K562 (cell line): Measurements from ENCODE around the gene NT5C. TPM values are rescaled to one million over a fixed set of nuclear protein-coding genes. Genes with fewer than 3 reads are reported as not detected.

ENCODE experiments used
- ATAC-seq: fragments of 200-7000 bp; cut with Tn5 transposase; 3 replicates; pipeline ENCODE4 v1.9.1; 2020; ENCODE audit warnings: moderate library complexity
- BruUV-seq: library from RNA; stranded (reverse); fragments of 400-500 nt; replicated peaks from 2 replicates; lab custom pipeline; 2021; lab: Mats Ljungman, UMichigan
- CTCF ChIA-PET: fragments of 300-600 bp; formaldehyde crosslinking; extraction: SDS; loops from one replicate; lab custom pipeline; 2021; ENCODE audit warnings: low intra/inter-chr PET ratio; lab: Yijun Ruan, JAX
- POLR2A ChIA-PET: fragments of 300-600, 350-650 bp; sonication (Branson Sonifier 250); formaldehyde crosslinking; extraction: SDS; loops from one replicate; lab custom pipeline; 2021; ENCODE audit warnings: antibody characterized with exemption, inconsistent platforms; lab: Yijun Ruan, JAX
- DNase-seq, 4 experiments: peaks; one replicate each; pipeline versions ENCODE4 v3.0.0 to v3.0.0-alpha.2; 2011 to 2018; ENCODE audit warnings: low spot score in 3 of 4, mixed read lengths in 3 of 4; ENCODE audit errors: extremely low read depth in 1 of 4
- FAIRE-seq: peaks from 2 replicates; lab custom pipeline; 2011; peaks lifted over from hg19 to GRCh38; lab: Jason Lieb, UNC
- H2AFZ ChIP-seq: 2 replicates; pipeline ENCODE4 v1.6.0; 2011; ENCODE audit warnings: low read depth, low read length, control low read depth, inconsistent platforms
- H3K27ac ChIP-seq: fragments of 200-600 bp; 3 replicates; pipeline ENCODE4 v1.8.0; 2011; ENCODE audit warnings: low read depth, mild to moderate bottlenecking, control low read depth, inconsistent platforms, low read length, moderate library complexity, mixed read lengths; ENCODE audit errors: extremely low read depth
- H3K27me3 ChIP-seq, 2 experiments: fragments of 300-600 bp in 1 of 2; 2 replicates in 1 of 2; 3 replicates in 1 of 2; pipeline versions ENCODE4 v1.6.0 to v1.8.0; 2011; ENCODE audit warnings: inconsistent platforms in 2 of 2, low read length in 2 of 2, mild to moderate bottlenecking in 1 of 2, mixed read lengths in 1 of 2, moderate library complexity in 1 of 2; ENCODE audit not compliant: control insufficient read depth in 2 of 2, insufficient read depth in 2 of 2
- H3K36me3 ChIP-seq: fragments of 300-600 bp; 3 replicates; pipeline ENCODE4 v1.8.0; 2011; ENCODE audit warnings: mild to moderate bottlenecking, low read length, inconsistent platforms; ENCODE audit not compliant: control insufficient read depth, insufficient read depth
- H3K4me1 ChIP-seq, 2 experiments: fragments of 200-600 bp in 1 of 2; replicated peaks in 1 of 2; 2 replicates in 1 of 2; 3 replicates in 1 of 2; pipeline versions ENCODE4 v1.5.1 to v1.8.0; 2011; ENCODE audit warnings: inconsistent platforms in 2 of 2, low read length in 2 of 2, mild to moderate bottlenecking in 1 of 2, mixed read lengths in 1 of 2, moderate library complexity in 1 of 2; ENCODE audit not compliant: control insufficient read depth in 2 of 2, insufficient read depth in 2 of 2
- H3K4me2 ChIP-seq: 2 replicates; pipeline ENCODE4 v1.6.1; 2011; ENCODE audit warnings: low read length, control low read depth, inconsistent platforms, mixed read lengths; ENCODE audit not compliant: insufficient read depth
- H3K4me3 ChIP-seq: fragments of 200-600 bp; sonication (generic), shearing (Covaris generic); 2 replicates; pipeline ENCODE4 v1.5.1; 2016; ENCODE audit warnings: control low read depth, inconsistent platforms
- H3K79me2 ChIP-seq: fragments of 200-600 bp; 3 replicates; pipeline ENCODE4 v1.8.0; 2011; ENCODE audit warnings: low read length, inconsistent platforms; ENCODE audit not compliant: control insufficient read depth, insufficient read depth
- H3K9ac ChIP-seq, 2 experiments: 2 replicates each; pipeline versions ENCODE4 v1.6.0 to v1.6.1; 2011; ENCODE audit warnings: low read depth in 2 of 2, low read length in 2 of 2, control low read depth in 1 of 2, inconsistent platforms in 1 of 2, mild to moderate bottlenecking in 1 of 2, mixed read lengths in 1 of 2; ENCODE audit not compliant: insufficient read depth in 1 of 2
- H3K9me1 ChIP-seq: one replicate; pipeline ENCODE4 v1.6.0; 2011; ENCODE audit warnings: inconsistent platforms, mild to moderate bottlenecking, low read length, moderate library complexity; ENCODE audit not compliant: control insufficient read depth, insufficient read depth
- H3K9me3 ChIP-seq: replicated peaks from 2 replicates; pipeline ENCODE4 v1.5.1; 2011; ENCODE audit warnings: low read depth, low read length, inconsistent platforms; ENCODE audit not compliant: control insufficient read depth, insufficient read depth
- H4K20me1 ChIP-seq: replicated peaks from 2 replicates; pipeline ENCODE4 v1.6.1; 2011; ENCODE audit warnings: low read length, inconsistent platforms, mixed read lengths; ENCODE audit not compliant: control insufficient read depth, insufficient read depth
- CBX3 ChIP-seq, 2 experiments: IDR thresholded peaks; 1 replicate in 1 of 2; 2 replicates in 1 of 2; pipeline ENCODE4 v1.6.1; 2012; ENCODE audit warnings: inconsistent platforms in 2 of 2, low read length in 2 of 2, borderline replicate concordance in 1 of 2, control low read depth in 1 of 2
- CXXC5 ChIP-seq: fragments of 250-450 bp; sonication (Bioruptor Pico); IDR thresholded peaks from 2 replicates; pipeline ENCODE4 v1.8.0; 2022; ENCODE audit warnings: inconsistent platforms, mild to moderate bottlenecking, moderate library complexity
- EGR1 ChIP-seq: fragments of 450-650 bp; conservative IDR thresholded peaks from 2 replicates; pipeline ENCODE4 v1.6.1; 2017; ENCODE audit warnings: mild to moderate bottlenecking
- GATAD2B ChIP-seq: fragments of 450-650 bp; IDR thresholded peaks from 2 replicates; pipeline ENCODE4 v1.6.1; 2017; ENCODE audit warnings: mild to moderate bottlenecking, borderline replicate concordance
- HDAC2 ChIP-seq: fragments of 450-650 bp; IDR thresholded peaks from 2 replicates; pipeline ENCODE4 v1.6.1; 2016; ENCODE audit warnings: mild to moderate bottlenecking
- KAT8 ChIP-seq: fragments of 450-650 bp; IDR thresholded peaks from 2 replicates; pipeline ENCODE4 v1.6.1; 2016; ENCODE audit warnings: low read depth, mild to moderate bottlenecking
- MAFK ChIP-seq: IDR thresholded peaks from 2 replicates; pipeline ENCODE4 v1.6.1; 2011; ENCODE audit warnings: low read length, improper control_type of control experiment
- MCM3 ChIP-seq: fragments of 450-650 bp; IDR thresholded peaks from 2 replicates; pipeline ENCODE4 v1.6.1; 2016
- POLR2H ChIP-seq: IDR thresholded peaks from 2 replicates; pipeline ENCODE4 v1.6.1; 2016; ENCODE audit warnings: missing genetic modification characterization, low read depth, mild to moderate bottlenecking, control low read depth, missing compliant biosample characterization, moderate library complexity
- POU5F1 ChIP-seq: fragments of 150-350 bp; IDR thresholded peaks from 2 replicates; pipeline ENCODE4 v1.6.1; 2014; ENCODE audit warnings: borderline replicate concordance, low read length, low read depth, mild to moderate bottlenecking; ENCODE audit not compliant: partially characterized antibody
- SRSF1 ChIP-seq: fragments of 200-400 bp; formaldehyde crosslinking; IDR thresholded peaks from 2 replicates; pipeline ENCODE4 v1.6.1; 2017; ENCODE audit warnings: mild to moderate bottlenecking, low read depth, low read length, moderate library complexity
- TCF7 ChIP-seq: sonication (generic); IDR thresholded peaks from 2 replicates; pipeline ENCODE4 v1.6.1; 2016; ENCODE audit warnings: antibody characterized with exemption, borderline replicate concordance
- USF2 ChIP-seq: sonication (generic); formaldehyde crosslinking; IDR thresholded peaks from 2 replicates; pipeline ENCODE4 v1.5.0; 2020; ENCODE audit warnings: missing genetic modification reagents
- ZNF184 ChIP-seq: sonication (generic); formaldehyde crosslinking; IDR thresholded peaks from 2 replicates; pipeline ENCODE4 v1.5.0; 2020; ENCODE audit warnings: missing genetic modification reagents
- ZNF354B ChIP-seq: fragments of 250-450 bp; sonication (Bioruptor Pico); IDR thresholded peaks from 2 replicates; pipeline ENCODE4 v1.4.0; 2020
- ZNF592 ChIP-seq: fragments of 450-650 bp; IDR thresholded peaks from 2 replicates; pipeline ENCODE4 v1.6.1; 2017; ENCODE audit warnings: antibody characterized with exemption, mild to moderate bottlenecking
- ZNF644 ChIP-seq: fragments of 200-800 bp; sonication (Bioruptor generic); IDR thresholded peaks from 2 replicates; pipeline ENCODE4 v1.6.1; 2016; ENCODE audit warnings: low read depth, missing genetic modification characterization, missing compliant biosample characterization
- ZNF717 ChIP-seq: fragments of 250-450 bp; sonication (Bioruptor Pico); IDR thresholded peaks from 2 replicates; pipeline ENCODE4 v1.5.0; 2021
- WGBS: fragments of 100-300 bp; shearing (Covaris generic); methylation state at CpG from one replicate; pipeline ENCODE4 v1.1.6; 2016; ENCODE audit warnings: low coverage, mixed read lengths; ENCODE audit not compliant: insufficient coverage; ENCODE audit errors: missing lambda C conversion rate; 5-methylcytosine and 5-hydroxymethylcytosine counted together
- in situ Hi-C: fragments of 300-500 bp; cut with MboI; formaldehyde crosslinking; loops from 4 replicates; pipeline ENCODE4 v1.15.0; 2018; ENCODE audit warnings: inconsistent platforms, mixed read lengths
- intact Hi-C: fragments of 100-400 bp; cut with micrococcal nuclease; formaldehyde crosslinking; loops from 2 replicates; pipeline ENCODE4 v1.14.2; 2022
- polyA plus RNA-seq, 8 experiments: library from polyadenylated mRNA; depleted of rRNA in 4 of 8; stranded (reverse) in 5 of 8; unstranded in 3 of 8; fragments of >200 nt; fragmentation: Nextera tagmentation in 2 of 8; fragmentation: Illumina TruSeq in 1 of 8; extraction: Ambion mirVana in 2 of 8; extraction: Trizol in 1 of 8; gene quantifications; 2 replicates each; pipeline versions ENCODE4 v1.2.1 to v1.2.3, GENCODE V29; 2011 to 2014; ENCODE audit warnings: inconsistent platforms in 1 of 8, missing spikeins in 1 of 8
- total RNA-seq, 7 experiments: library from RNA; depleted of rRNA in 6 of 7; stranded (reverse); fragments of >200 nt in 6 of 7; fragmentation: Illumina TruSeq in 2 of 7; extraction: Trizol in 2 of 7; gene quantifications; 2 replicates each; pipeline versions ENCODE4 v1.2.1 to v1.2.3, GENCODE V29; 2011 to 2021; ENCODE audit warnings: low replicate concordance in 1 of 7

NT5C gene
- total and polyA plus RNA-seq, 9 of the 15 experiments (the other 6 are each of a cell fraction or from before 2014, with no cell fraction given): 2.9 to 205 (median 45.0) TPM

- no peaks in the 10 kb centered on the region for H3K36me3 ChIP-seq
- ATAC-seq (peak; percentile 35), DNase-seq (peak; percentile 40 to 85 (median 52)), FAIRE-seq (no peak)
- H2AFZ ChIP-seq: peak overlapping the region; percentile 75
- peak overlapping the region; percentile 68 for H3K4me2 ChIP-seq
- POLR2A ChIA-PET: interaction anchor here (0.6 to 1.7 kb wide), 16 partner anchors 10 to 56 kb away, joined by 3 to 5 read pairs (median 3); no protein-coding TSS in a partner anchor
- no peaks in the 10 kb centered on the region for H4K20me1 ChIP-seq
- peaks cover 5% of the 10 kb centered on the region for H3K9me1 ChIP-seq
- CTCF ChIA-PET: interaction anchor here (0.6 kb wide), 1 partner anchor 13 kb away, joined by 3 read pairs; no protein-coding TSS in a partner anchor
- no TSS peak for BruUV-seq
- H3K4me3 ChIP-seq: no peak overlapping the region
- intact Hi-C loops (no loop called here), in situ Hi-C loops (no loop called here)
- peak overlapping the region; percentile 74 for H3K27ac ChIP-seq
- H3K79me2 ChIP-seq: no peaks in the 10 kb centered on the region; the same call in 2 of the 3 replicates
- no peaks in the 10 kb centered on the region; a peak in 1 of 5 replicates for H3K27me3 ChIP-seq
- H3K9ac ChIP-seq: peak overlapping the region; percentile 46 to 89
- 16% methylated on average over 15 of the region's 19 CpGs for WGBS
- H3K9me3 ChIP-seq: no peaks in the 10 kb centered on the region
- H3K4me1 ChIP-seq: peaks cover 59 to 77% of the 10 kb centered on the region in 2 experiments
- no peak for TF ChIP-seq ZNF354B (CRISPR knock-in tag)
- no peak for TF ChIP-seq ZNF717
- TF ChIP-seq ZNF644 (tag): 0 out of 2 replicates have a peak, but pooled peaks have one; percentile 35
- TF ChIP-seq GATAD2B: no peak
- 0 out of 2 replicates have a peak, but pooled peaks have one; percentile 43 for TF ChIP-seq CXXC5
- peak; percentile 75; the same call in 1 of the 2 replicates for TF ChIP-seq ZNF592
- TF ChIP-seq KAT8: no peak
- no peak for TF ChIP-seq TCF7
- no peak for TF ChIP-seq MCM3
- no peak for TF ChIP-seq SRSF1
- peak; percentile 39; the same call in 1 of the 2 replicates for TF ChIP-seq EGR1
- no peak for TF ChIP-seq MAFK
- TF ChIP-seq ZNF184 (CRISPR knock-in tag): no peak
- TF ChIP-seq HDAC2: no peak
- TF ChIP-seq POU5F1: no peak
- no peak for TF ChIP-seq USF2 (CRISPR knock-in tag)
- no peak for TF ChIP-seq POLR2H
- no peak for TF ChIP-seq CBX3 (IDR thresholded peaks at IDR 0.05; ENCODE audit: borderline replicate concordance in 1 of 2, low read length in 2 of 2)
Measured at GRCh38 chr17:75090871-75091854, 40.4 kb downstream of the NT5C start.
